ENCODE results near the gene ALG12. TPM values are rescaled to one million over a fixed set of nuclear protein-coding genes. Genes with fewer than 3 reads are reported as not detected.

The ALG12 gene
- total and polyA plus RNA-seq, 4 donors, result 13.3 to 27.4 (median 19.1) TPM

DNA sequence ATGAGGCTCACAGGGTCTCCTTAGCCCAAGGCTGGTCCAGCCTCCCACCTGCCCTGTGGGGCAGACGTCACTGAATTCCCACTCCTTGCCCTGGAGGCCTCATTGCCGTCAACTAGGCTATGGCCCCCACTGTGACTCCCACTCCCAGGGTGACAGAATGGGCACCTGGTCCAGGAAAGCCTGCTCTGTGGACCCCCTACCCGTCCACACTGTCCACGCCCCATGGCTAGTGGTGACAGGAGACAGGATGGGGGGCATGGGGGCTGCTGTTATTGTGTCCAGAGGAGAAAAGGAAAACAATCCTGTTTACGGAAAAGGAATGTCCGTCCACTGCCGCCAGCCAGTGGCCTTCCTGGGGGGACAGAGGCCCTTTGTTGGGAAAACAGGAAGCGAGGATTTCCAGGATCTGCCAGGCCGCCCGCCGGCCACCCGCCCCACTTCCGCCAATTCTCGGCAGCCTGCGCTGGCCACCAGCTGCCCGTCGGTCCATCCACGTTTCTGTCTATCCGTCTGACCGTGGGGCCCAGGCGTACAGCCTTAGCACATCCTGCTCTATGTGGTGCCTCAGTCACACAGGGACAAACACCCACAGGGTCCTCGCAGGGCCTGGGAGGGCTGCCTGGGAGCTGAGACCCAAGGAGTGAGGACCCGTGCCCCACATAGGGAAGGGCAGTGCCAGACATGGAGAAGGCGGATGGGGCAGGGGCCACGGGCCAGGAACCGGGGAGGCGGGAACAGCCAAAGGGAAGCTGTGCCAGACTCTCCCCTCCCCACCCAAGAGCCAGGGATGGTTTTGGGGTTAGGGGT, 19.7 kb upstream of the ALG12 start:
- Histone ChIP-seq H3K4me1 (ENCODE audit: control insufficient read depth, insufficient read depth, low read length) (peaks cover 50% of the 10 kb centered on the region), H3K36me3 (ENCODE audit: control insufficient read depth, insufficient read depth, low read length) (no peaks in the 10 kb centered on the region), H3K4me3 (ENCODE audit: low read depth, low read length) (no peak overlapping the region), H3K27ac (ENCODE audit: low read depth, low read length) (peak overlapping the region; percentile 79), H3K9me3 (ENCODE audit: control insufficient read depth, insufficient read depth, low read length) (no peaks in the 10 kb centered on the region), H3K27me3 (ENCODE audit: control insufficient read depth, insufficient read depth, low read length) (no peaks in the 10 kb centered on the region)
- peak in 1 of 6 donors; percentile 46 for DNase-seq (ENCODE audit: low read depth in 4 of 6, low spot score in 6 of 6)
- 57% methylated on average over 23 of the region's 27 CpGs for WGBS (ENCODE audit: insufficient coverage)

DNA sequence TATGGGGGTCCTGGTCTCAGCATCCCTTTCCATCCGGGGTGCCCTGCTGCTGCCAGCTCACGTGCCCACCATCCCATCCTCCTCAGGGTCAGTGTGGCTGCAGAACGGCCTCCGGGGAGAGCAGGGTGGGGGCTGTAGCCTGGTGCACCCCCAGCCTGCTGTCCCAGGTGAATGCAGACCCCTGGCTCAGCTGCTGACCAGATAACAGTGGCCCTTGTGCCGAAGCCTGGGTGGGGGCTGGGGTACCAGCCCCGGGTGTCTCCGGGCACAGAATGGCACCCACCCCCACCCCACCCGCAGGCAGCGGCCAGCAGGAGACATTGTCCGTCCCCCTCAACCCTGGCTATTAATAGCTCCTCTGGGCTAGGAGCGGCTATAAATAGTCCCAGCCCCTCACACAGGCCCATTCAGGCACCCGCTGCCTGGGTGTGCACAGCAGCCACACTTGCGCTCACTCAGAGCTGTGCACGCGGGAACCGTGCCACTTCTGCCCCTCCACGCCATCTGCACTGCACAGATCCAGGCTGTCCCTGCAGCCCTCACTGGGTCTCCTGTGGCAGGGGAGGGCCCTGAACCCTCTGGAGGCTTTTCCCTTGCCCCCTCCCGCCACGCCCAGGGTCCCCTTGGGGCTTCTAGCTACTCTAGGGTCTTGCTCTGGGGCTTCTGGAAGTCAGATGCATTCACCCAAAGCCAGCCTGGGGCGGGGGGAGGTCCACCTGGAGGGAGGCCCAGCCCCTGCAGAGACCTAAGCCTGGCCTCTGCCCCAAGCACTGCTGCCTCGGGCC, 18.9 kb upstream of the ALG12 start:
- peak overlapping the region; percentile 79 for H3K27ac ChIP-seq (ENCODE audit: low read depth, low read length)

GRCh38 chr22:49936018-49936972, 18.1 kb upstream of the ALG12 start:
- Histone ChIP-seq H3K27ac (ENCODE audit: low read depth, low read length) (peak overlapping the region; percentile 42), H3K4me1 (ENCODE audit: control insufficient read depth, insufficient read depth, low read length) (peaks cover 50% of the 10 kb centered on the region), H3K27me3 (ENCODE audit: control insufficient read depth, insufficient read depth, low read length) (no peaks in the 10 kb centered on the region), H3K9me3 (ENCODE audit: control insufficient read depth, insufficient read depth, low read length) (no peaks in the 10 kb centered on the region), H3K4me3 (ENCODE audit: low read depth, low read length) (peak overlapping the region; percentile 24), H3K36me3 (ENCODE audit: control insufficient read depth, insufficient read depth, low read length) (no peaks in the 10 kb centered on the region)
- 5% methylated on average over 43 of the region's 52 CpGs for WGBS (ENCODE audit: insufficient coverage)
- peak in 2 of 6 donors; percentile 56 to 77 for DNase-seq (ENCODE audit: low read depth in 4 of 6, low spot score in 6 of 6)

More for the DNA sequence above, 18.9 kb upstream of the ALG12 start:
- Histone ChIP-seq H3K4me1 (ENCODE audit: control insufficient read depth, insufficient read depth, low read length) (peaks cover 50% of the 10 kb centered on the region), H3K4me3 (ENCODE audit: low read depth, low read length) (no peak overlapping the region), H3K27me3 (ENCODE audit: control insufficient read depth, insufficient read depth, low read length) (no peaks in the 10 kb centered on the region), H3K36me3 (ENCODE audit: control insufficient read depth, insufficient read depth, low read length) (no peaks in the 10 kb centered on the region), H3K9me3 (ENCODE audit: control insufficient read depth, insufficient read depth, low read length) (no peaks in the 10 kb centered on the region)
- peak in 2 of 6 donors; percentile 22 to 78 for DNase-seq (ENCODE audit: low read depth in 4 of 6, low spot score in 6 of 6)
- WGBS (ENCODE audit: insufficient coverage), result 40% methylated on average over 18 of the region's 21 CpGs

- H3K9me3 ChIP-seq (ENCODE audit: control insufficient read depth, insufficient read depth, low read length), result no peaks in the 10 kb centered on the region
- H3K27ac ChIP-seq (ENCODE audit: low read depth, low read length), result no peak overlapping the region
- peaks cover 55% of the 10 kb centered on the region for H3K4me1 ChIP-seq (ENCODE audit: control insufficient read depth, insufficient read depth, low read length)
- WGBS (ENCODE audit: insufficient coverage), result no CpG with 5 or more reads among the region's 16 CpGs
- peak in 2 of 6 donors; percentile 61 to 77 for DNase-seq (ENCODE audit: low read depth in 4 of 6, low spot score in 6 of 6)
- no peaks in the 10 kb centered on the region for H3K27me3 ChIP-seq (ENCODE audit: control insufficient read depth, insufficient read depth, low read length)
- H3K4me3 ChIP-seq (ENCODE audit: low read depth, low read length), result no peak overlapping the region
- H3K36me3 ChIP-seq (ENCODE audit: control insufficient read depth, insufficient read depth, low read length), result no peaks in the 10 kb centered on the region
Measured at GRCh38 chr22:49935561-49935960, 17.3 kb upstream of the ALG12 start.

GRCh38 chr22:49934891-49935557, 16.8 kb upstream of the ALG12 start:
- Histone ChIP-seq H3K4me1 (ENCODE audit: control insufficient read depth, insufficient read depth, low read length) (peaks cover 58% of the 10 kb centered on the region), H3K9me3 (ENCODE audit: control insufficient read depth, insufficient read depth, low read length) (no peaks in the 10 kb centered on the region), H3K27ac (ENCODE audit: low read depth, low read length) (no peak overlapping the region), H3K27me3 (ENCODE audit: control insufficient read depth, insufficient read depth, low read length) (no peaks in the 10 kb centered on the region), H3K36me3 (ENCODE audit: control insufficient read depth, insufficient read depth, low read length) (no peaks in the 10 kb centered on the region), H3K4me3 (ENCODE audit: low read depth, low read length) (peak overlapping the region; percentile 9)
- DNase-seq (ENCODE audit: low read depth in 4 of 6, low spot score in 6 of 6), result peak in 3 of 6 donors; percentile 33 to 86 (median 84)
- 13% methylated on average over 32 of the region's 56 CpGs for WGBS (ENCODE audit: insufficient coverage)

GRCh38 chr22:49934160-49934890, 16.1 kb upstream of the ALG12 start:
- DNase-seq (ENCODE audit: low read depth in 4 of 6, low spot score in 6 of 6), result no peak
- Histone ChIP-seq H3K27me3 (ENCODE audit: control insufficient read depth, insufficient read depth, low read length) (peaks cover 3% of the 10 kb centered on the region), H3K4me3 (ENCODE audit: low read depth, low read length) (peak overlapping the region; percentile 9), H3K9me3 (ENCODE audit: control insufficient read depth, insufficient read depth, low read length) (no peaks in the 10 kb centered on the region), H3K4me1 (ENCODE audit: control insufficient read depth, insufficient read depth, low read length) (peaks cover 60% of the 10 kb centered on the region), H3K36me3 (ENCODE audit: control insufficient read depth, insufficient read depth, low read length) (no peaks in the 10 kb centered on the region), H3K27ac (ENCODE audit: low read depth, low read length) (no peak overlapping the region)
- 77% methylated on average over 14 of the region's 24 CpGs for WGBS (ENCODE audit: insufficient coverage)

DNA sequence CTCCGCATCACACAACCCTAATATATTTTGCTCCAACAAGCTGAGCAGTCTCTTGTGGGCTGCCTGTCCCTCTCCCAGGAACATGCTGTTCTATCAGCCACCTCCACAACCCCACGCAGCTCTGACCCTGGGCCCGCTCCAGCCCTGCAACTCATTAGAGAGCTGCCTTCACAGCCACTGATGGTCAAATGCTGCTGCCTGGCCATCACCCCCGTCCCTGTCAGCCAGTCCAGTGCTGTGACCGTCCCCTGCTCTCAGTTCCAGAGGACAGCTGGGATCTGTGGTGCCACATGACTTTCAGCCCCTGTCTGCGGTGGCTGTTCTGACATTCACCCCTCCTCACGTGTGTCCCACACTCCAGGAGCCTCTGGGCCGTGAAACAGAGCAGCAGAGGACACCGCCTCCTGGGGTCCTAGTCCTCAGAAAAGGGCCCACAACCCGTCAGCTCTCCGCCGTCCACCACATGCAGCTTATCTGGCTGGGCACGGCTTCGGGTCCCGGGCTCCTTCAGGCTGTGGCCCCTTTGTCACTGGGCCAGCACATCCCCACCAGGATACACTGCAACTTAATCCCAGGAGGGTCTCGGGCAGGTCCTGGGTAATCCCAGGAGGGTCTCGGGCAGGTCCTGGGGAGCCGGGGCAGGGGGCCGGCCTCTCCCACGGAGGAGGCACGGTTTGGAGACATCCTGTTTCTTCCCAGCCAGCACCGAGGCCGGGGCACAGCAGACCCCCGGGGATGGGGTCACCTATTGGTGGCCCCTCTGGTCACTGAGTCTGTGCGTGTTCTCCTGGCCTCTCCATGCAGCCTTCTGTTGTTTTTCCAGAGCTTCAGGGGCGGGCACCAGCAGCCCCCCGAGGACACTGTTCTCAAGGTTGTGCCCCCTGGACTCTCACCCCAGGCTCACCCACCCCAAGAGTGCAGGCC, 15.3 kb upstream of the ALG12 start:
- no peaks in the 10 kb centered on the region for H3K36me3 ChIP-seq (ENCODE audit: control insufficient read depth, insufficient read depth, low read length)
- no peak for DNase-seq (ENCODE audit: low read depth in 4 of 6, low spot score in 6 of 6)
- H3K27ac ChIP-seq (ENCODE audit: low read depth, low read length), result no peak overlapping the region
- peaks cover 59% of the 10 kb centered on the region for H3K4me1 ChIP-seq (ENCODE audit: control insufficient read depth, insufficient read depth, low read length)
- no peaks in the 10 kb centered on the region for H3K9me3 ChIP-seq (ENCODE audit: control insufficient read depth, insufficient read depth, low read length)
- peaks cover 7% of the 10 kb centered on the region for H3K27me3 ChIP-seq (ENCODE audit: control insufficient read depth, insufficient read depth, low read length)
- WGBS (ENCODE audit: insufficient coverage), result 69% methylated on average over 27 of the region's 27 CpGs
- H3K4me3 ChIP-seq (ENCODE audit: low read depth, low read length), result no peak overlapping the region
